Prostate gland (tissue), 2 donors: ENCODE data around the gene OR52A5.

Experiments
- POLR2A ChIP-seq: fragments of 450-650 bp; IDR thresholded peaks from one replicate; pipeline ENCODE4 v1.6.1; 2016; ENCODE audit warnings: antibody characterized with exemption, mild to moderate bottlenecking
- TF ChIP-seq, protein P1 (sequence below), 4 experiments: fragments of 200-600 bp in 2 of 4; fragments of 450-650 bp in 2 of 4; sonication (generic) in 2 of 4; IDR thresholded peaks; 1 replicate in 3 of 4; 2 replicates in 1 of 4; pipeline ENCODE4 v1.5.1; 2016 to 2019; ENCODE audit warnings: antibody characterized with exemption in 4 of 4, mild to moderate bottlenecking in 2 of 4, moderate library complexity in 2 of 4

DNA sequence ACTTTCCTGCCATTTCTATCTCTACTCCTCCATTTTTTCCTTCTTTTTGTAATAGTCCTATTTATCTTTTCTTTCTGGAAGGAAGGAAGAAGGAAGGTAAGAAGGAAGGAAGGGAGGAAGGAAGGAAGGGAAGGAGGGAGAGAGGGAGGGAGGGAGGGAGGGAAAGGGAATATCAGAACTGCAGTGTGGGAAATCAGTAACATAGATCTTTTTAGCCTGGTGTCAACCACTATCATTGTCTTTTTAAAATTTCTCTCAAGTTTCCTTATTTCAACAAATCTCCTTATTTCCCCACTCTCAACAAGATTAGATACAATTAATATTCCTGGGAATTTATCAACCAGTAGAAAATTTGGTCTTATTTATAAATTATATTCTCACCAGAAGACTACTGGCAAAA, 35.1 kb downstream of the OR52A5 start:
- TF ChIP-seq, protein P1, sequence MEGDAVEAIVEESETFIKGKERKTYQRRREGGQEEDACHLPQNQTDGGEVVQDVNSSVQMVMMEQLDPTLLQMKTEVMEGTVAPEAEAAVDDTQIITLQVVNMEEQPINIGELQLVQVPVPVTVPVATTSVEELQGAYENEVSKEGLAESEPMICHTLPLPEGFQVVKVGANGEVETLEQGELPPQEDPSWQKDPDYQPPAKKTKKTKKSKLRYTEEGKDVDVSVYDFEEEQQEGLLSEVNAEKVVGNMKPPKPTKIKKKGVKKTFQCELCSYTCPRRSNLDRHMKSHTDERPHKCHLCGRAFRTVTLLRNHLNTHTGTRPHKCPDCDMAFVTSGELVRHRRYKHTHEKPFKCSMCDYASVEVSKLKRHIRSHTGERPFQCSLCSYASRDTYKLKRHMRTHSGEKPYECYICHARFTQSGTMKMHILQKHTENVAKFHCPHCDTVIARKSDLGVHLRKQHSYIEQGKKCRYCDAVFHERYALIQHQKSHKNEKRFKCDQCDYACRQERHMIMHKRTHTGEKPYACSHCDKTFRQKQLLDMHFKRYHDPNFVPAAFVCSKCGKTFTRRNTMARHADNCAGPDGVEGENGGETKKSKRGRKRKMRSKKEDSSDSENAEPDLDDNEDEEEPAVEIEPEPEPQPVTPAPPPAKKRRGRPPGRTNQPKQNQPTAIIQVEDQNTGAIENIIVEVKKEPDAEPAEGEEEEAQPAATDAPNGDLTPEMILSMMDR (IDR thresholded peaks at IDR 0.05): no peak
- TF ChIP-seq POLR2A: no peak
